HEK293 (cell line): ENCODE data around the gene GALNT10.

ENCODE experiments used
- CTCF ChIA-PET: fragments of 350-600 bp; formaldehyde crosslinking; extraction: SDS; loops from one replicate; lab custom pipeline; 2021; ENCODE audit warnings: antibody characterized with exemption; lab: Yijun Ruan, JAX
- POLR2A ChIA-PET: fragments of 300-600 bp; formaldehyde crosslinking; extraction: SDS; loops from one replicate; lab custom pipeline; 2020; ENCODE audit warnings: antibody characterized with exemption, inconsistent platforms; lab: Yijun Ruan, JAX
- H3K27ac ChIP-seq: fragments of 200-500 bp; sonication (Bioruptor generic); 2 replicates; pipeline ENCODE4 v1.5.1; 2014; ENCODE audit warnings: low read depth, low read length, control low read depth, inconsistent platforms; ENCODE audit errors: extremely low read depth
- H3K36me3 ChIP-seq, 2 experiments: fragments of 200-500 bp in 1 of 2; sonication (Bioruptor generic) in 1 of 2; 1 replicate in 1 of 2; 2 replicates in 1 of 2; pipeline ENCODE4 v1.5.1; 2014 to 2017; ENCODE audit warnings: inconsistent platforms in 2 of 2, low read length in 2 of 2; ENCODE audit not compliant: control insufficient read depth in 2 of 2, insufficient read depth in 1 of 2
- H3K4me1 ChIP-seq: fragments of 200-500 bp; sonication (Bioruptor generic); 2 replicates; pipeline ENCODE4 v1.5.1; 2014; ENCODE audit warnings: mild to moderate bottlenecking, low read length, inconsistent platforms; ENCODE audit not compliant: control insufficient read depth, insufficient read depth
- H3K4me3 ChIP-seq: 2 replicates; pipeline ENCODE4 v1.5.1; 2011; ENCODE audit warnings: low read depth, mild to moderate bottlenecking, control low read depth, low read length, moderate library complexity
- H3K9me3 ChIP-seq: fragments of 200-500 bp; sonication (Bioruptor generic); 2 replicates; pipeline ENCODE4 v1.5.1; 2014; ENCODE audit warnings: low read depth, low read length, inconsistent platforms; ENCODE audit not compliant: control insufficient read depth, insufficient read depth
- BCL6B ChIP-seq: fragments of 450-650 bp; formaldehyde crosslinking; IDR thresholded peaks from 2 replicates; pipeline ENCODE4 v1.5.1; 2017; ENCODE audit warnings: missing biosample characterization, missing genetic modification characterization
- EGR2 ChIP-seq: fragments of 450-650 bp; formaldehyde crosslinking; IDR thresholded peaks from 2 replicates; pipeline ENCODE4 v1.5.1; 2016; ENCODE audit warnings: low read depth, missing biosample characterization, missing genetic modification characterization
- FEZF1 ChIP-seq: fragments of 450-650 bp; formaldehyde crosslinking; IDR thresholded peaks from 2 replicates; pipeline ENCODE4 v1.5.1; 2016; ENCODE audit warnings: missing biosample characterization, missing genetic modification characterization
- HOXC10 ChIP-seq: sonication (generic); formaldehyde crosslinking; IDR thresholded peaks from 2 replicates; pipeline ENCODE4 v1.8.1; 2023; ENCODE audit warnings: mild to moderate bottlenecking, missing genetic modification reagents
- HOXD13 ChIP-seq: sonication (generic); formaldehyde crosslinking; IDR thresholded peaks from 2 replicates; pipeline ENCODE4 v1.8.0; 2022; ENCODE audit warnings: missing genetic modification reagents, borderline replicate concordance
- KLF16 ChIP-seq: fragments of 450-650 bp; formaldehyde crosslinking; IDR thresholded peaks from 2 replicates; pipeline ENCODE4 v1.5.1; 2017; ENCODE audit warnings: missing biosample characterization, missing genetic modification characterization
- KLF9 ChIP-seq: fragments of 450-650 bp; formaldehyde crosslinking; IDR thresholded peaks from 2 replicates; pipeline ENCODE4 v1.5.1; 2016; ENCODE audit warnings: missing biosample characterization, missing genetic modification characterization, low read depth
- MYNN ChIP-seq: fragments of 450-650 bp; formaldehyde crosslinking; IDR thresholded peaks from 2 replicates; pipeline ENCODE4 v1.5.1; 2016; ENCODE audit warnings: missing biosample characterization, missing genetic modification characterization, borderline replicate concordance
- SETDB1 ChIP-seq: IDR thresholded peaks from one replicate; pipeline ENCODE4 v1.6.1; 2017; ENCODE audit warnings: mild to moderate bottlenecking, low read length, moderate library complexity, mixed read lengths; ENCODE audit not compliant: insufficient read length
- SP2 ChIP-seq: fragments of 450-650 bp; formaldehyde crosslinking; IDR thresholded peaks from 2 replicates; pipeline ENCODE4 v1.5.1; 2016; ENCODE audit warnings: missing biosample characterization, missing genetic modification characterization
- TCF7L2 ChIP-seq: IDR thresholded peaks from 2 replicates; pipeline ENCODE4 v1.6.1; 2011; ENCODE audit warnings: low read depth, mild to moderate bottlenecking, inconsistent platforms, low read length, moderate library complexity, borderline replicate concordance
- ZBTB21 ChIP-seq: fragments of 450-650 bp; formaldehyde crosslinking; IDR thresholded peaks from 2 replicates; pipeline ENCODE4 v1.5.1; 2017; ENCODE audit warnings: missing biosample characterization, missing genetic modification characterization
- ZIC2 ChIP-seq: fragments of 450-650 bp; formaldehyde crosslinking; IDR thresholded peaks from 2 replicates; pipeline ENCODE4 v1.5.1; 2016; ENCODE audit warnings: missing biosample characterization, missing genetic modification characterization
- ZNF175 ChIP-seq: fragments of 450-650 bp; formaldehyde crosslinking; IDR thresholded peaks from 2 replicates; pipeline ENCODE4 v1.5.1; 2016; ENCODE audit warnings: missing biosample characterization, missing genetic modification characterization
- ZNF292 ChIP-seq: fragments of 450-650 bp; formaldehyde crosslinking; IDR thresholded peaks from 2 replicates; pipeline ENCODE4 v1.5.1; 2016; ENCODE audit warnings: low read depth, missing biosample characterization, missing genetic modification characterization, borderline replicate concordance
- ZNF37A ChIP-seq: fragments of 450-650 bp; IDR thresholded peaks from 2 replicates; pipeline ENCODE4 v1.5.1; 2018; ENCODE audit warnings: missing biosample characterization, missing genetic modification characterization
- ZNF391 ChIP-seq: fragments of 450-650 bp; formaldehyde crosslinking; IDR thresholded peaks from 2 replicates; pipeline ENCODE4 v1.5.1; 2016; ENCODE audit warnings: low read depth, missing biosample characterization, missing genetic modification characterization, borderline replicate concordance
- ZNF521 ChIP-seq: fragments of 450-650 bp; formaldehyde crosslinking; IDR thresholded peaks from 2 replicates; pipeline ENCODE4 v1.5.1; 2017; ENCODE audit warnings: missing biosample characterization, mild to moderate bottlenecking, missing genetic modification characterization
- ZSCAN4 ChIP-seq: fragments of 450-650 bp; formaldehyde crosslinking; IDR thresholded peaks from 2 replicates; pipeline ENCODE4 v1.5.1; 2017; ENCODE audit warnings: missing biosample characterization, missing genetic modification characterization

Gene GALNT10

GRCh38 chr5:154207204-154207603 lies 16.7 kb downstream of the GALNT10 start:
- Histone ChIP-seq H3K36me3 (no peaks in the 10 kb centered on the region), H3K9me3 (no peaks in the 10 kb centered on the region), H3K4me3 (no peak overlapping the region), H3K4me1 (no peaks in the 10 kb centered on the region), H3K27ac (no peak overlapping the region)
- ChIA-PET POLR2A (no interaction called here), CTCF (interaction anchor here (0.5 to 1.2 kb wide), 2 partner anchors 10 to 230 kb away, joined by 5 to 6 read pairs; no protein-coding TSS in a partner anchor)
- TF ChIP-seq TCF7L2 = no peak
- TF ChIP-seq ZNF292 = no peak
- TF ChIP-seq HOXD13 = no peak
- TF ChIP-seq BCL6B = no peak
- TF ChIP-seq EGR2 (tag by site-specific recombination) = no peak
- no peak for TF ChIP-seq ZNF175 (tag by site-specific recombination)
- no peak for TF ChIP-seq ZNF391 (tag by site-specific recombination)
- no peak for TF ChIP-seq SETDB1
- no peak for TF ChIP-seq ZBTB21 (tag by site-specific recombination)
- no peak for TF ChIP-seq SP2 (tag by site-specific recombination)
- no peak for TF ChIP-seq ZIC2 (tag by site-specific recombination)

DNA sequence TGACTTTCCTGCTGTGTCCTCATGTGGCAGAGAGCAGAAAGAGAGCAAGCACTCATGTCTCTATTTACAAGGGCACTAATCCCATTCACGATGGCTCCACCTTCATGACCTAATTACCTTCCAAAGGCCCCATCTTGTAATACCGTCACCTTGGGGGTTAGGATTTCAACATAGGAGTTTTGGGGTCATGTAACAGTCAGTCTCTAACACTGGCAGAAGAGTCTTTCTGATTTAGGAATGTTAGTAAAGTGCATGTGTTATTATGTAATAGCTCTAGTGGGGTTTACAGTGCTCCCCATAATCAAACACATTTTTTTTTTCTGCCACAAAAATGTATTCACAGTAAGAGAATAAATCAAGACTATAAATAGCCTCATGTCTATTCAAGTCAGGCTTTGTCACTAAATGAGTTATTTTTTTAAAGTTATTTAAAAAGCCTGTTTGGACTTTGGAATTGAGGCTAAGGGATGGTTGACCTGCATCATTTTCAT lies 19.1 kb downstream of the GALNT10 start:
- Histone ChIP-seq H3K27ac (no peak overlapping the region), H3K4me3 (no peak overlapping the region), H3K36me3 (no peaks in the 10 kb centered on the region), H3K4me1 (no peaks in the 10 kb centered on the region), H3K9me3 (no peaks in the 10 kb centered on the region)
- TF ChIP-seq ZNF521 = no peak
- no peak for TF ChIP-seq ZNF175 (tag by site-specific recombination)
- no peak for TF ChIP-seq HOXC10 (CRISPR knock-in tag)
- no peak for TF ChIP-seq KLF16
- no peak for TF ChIP-seq FEZF1
- no peak for TF ChIP-seq MYNN (tag by site-specific recombination)
- CTCF ChIA-PET = no interaction called here
- POLR2A ChIA-PET = no interaction called here

DNA sequence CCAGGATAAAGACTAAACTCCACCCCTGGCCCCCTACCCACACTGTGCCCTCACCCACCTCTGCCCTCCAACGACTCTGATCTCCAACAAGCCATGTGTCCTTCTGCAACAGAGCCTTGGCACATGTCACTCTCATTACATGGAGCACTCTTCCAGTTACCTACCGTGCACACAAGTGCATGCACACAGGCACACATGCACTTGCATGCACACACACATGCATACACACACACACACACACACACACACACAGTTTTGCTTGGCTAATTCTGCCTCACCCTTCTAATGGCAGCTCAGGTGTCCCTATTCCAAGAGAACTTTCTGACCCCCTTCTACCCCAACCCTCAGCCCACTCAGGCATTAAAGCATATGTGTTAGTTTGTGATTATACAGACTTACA lies 19.6 kb downstream of the GALNT10 start:
- no peak overlapping the region for H3K4me3 ChIP-seq
- ChIA-PET CTCF (no interaction called here), POLR2A (no interaction called here)
- H3K9me3 ChIP-seq = no peaks in the 10 kb centered on the region
- no peak overlapping the region for H3K27ac ChIP-seq
- no peaks in the 10 kb centered on the region for H3K4me1 ChIP-seq
- no peaks in the 10 kb centered on the region for H3K36me3 ChIP-seq
- TF ChIP-seq ZSCAN4 (tag by site-specific recombination) = 0 out of 2 replicates have a peak, but pooled peaks have one; percentile 47
- TF ChIP-seq ZNF37A (tag by site-specific recombination) = no peak
- no peak for TF ChIP-seq KLF9 (tag by site-specific recombination)
- no peak for TF ChIP-seq MYNN (tag by site-specific recombination)
